ENCODE results near the gene RPL39.
"Not testable (repeated sequence)": the region's sequence is repeated elsewhere in the genome, so short reads cannot be mapped to it uniquely, and the experiment has no call there.

Gene RPL39

DNA sequence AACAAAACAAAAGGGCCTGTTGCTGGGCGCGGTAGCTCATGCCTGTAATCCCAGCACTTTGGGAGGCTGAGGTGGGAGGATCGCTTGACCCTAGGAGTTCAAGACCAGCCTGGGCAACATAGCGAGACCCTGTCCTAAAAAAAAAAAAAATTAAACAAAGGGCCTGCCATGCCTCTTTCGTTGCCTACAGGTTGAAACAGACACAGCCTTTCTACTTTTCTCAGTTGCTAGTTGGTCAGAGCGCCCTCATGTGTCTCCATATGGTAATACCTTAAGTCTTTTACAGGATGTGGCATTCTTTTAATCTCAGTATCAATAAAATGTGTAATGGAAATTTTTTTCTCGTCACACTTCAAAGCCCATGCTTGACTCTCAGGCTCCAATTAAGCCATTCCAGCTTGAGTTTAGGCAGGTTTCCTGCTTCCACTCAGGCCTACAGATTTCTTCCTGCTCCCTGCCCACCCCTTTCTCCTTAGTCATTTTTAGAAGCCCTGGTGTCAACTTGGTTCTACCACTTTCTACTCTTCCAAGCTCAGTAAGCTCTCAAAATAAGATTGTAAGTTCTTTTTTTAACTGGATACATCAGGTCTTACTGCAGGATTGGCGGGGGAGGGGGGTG is 37.7 kb downstream of the RPL39 start:
- no peak overlapping the region for H3K27ac ChIP-seq

DNA sequence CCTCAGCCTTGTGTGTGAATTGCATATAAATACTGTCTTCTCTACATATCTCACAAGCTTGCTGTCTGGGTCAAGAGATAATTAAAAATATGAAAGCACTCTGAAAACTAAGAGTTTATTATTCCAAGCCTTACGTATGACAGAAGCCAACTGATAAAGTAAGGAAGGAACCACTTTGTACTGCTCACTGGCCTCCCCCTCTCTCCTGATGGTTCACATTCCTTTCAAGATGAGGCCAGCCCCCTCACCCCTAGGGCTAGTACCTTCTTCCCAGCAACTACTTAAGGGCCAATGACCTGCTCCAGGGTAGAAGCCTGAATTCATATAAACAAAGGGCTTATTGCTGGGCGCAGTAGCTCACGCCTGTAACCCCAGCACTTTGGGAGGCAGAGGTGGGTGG is 38.4 kb downstream of the RPL39 start:
- Histone ChIP-seq H3K27me3 (replicated peaks) (no peaks in the 10 kb centered on the region), H3K4me3 (ENCODE audit: low read depth, low read length) (no peak overlapping the region), H3K36me3 (replicated peaks) (no peaks in the 10 kb centered on the region), H3K27ac (no peak overlapping the region)
- TF ChIP-seq, protein P1, sequence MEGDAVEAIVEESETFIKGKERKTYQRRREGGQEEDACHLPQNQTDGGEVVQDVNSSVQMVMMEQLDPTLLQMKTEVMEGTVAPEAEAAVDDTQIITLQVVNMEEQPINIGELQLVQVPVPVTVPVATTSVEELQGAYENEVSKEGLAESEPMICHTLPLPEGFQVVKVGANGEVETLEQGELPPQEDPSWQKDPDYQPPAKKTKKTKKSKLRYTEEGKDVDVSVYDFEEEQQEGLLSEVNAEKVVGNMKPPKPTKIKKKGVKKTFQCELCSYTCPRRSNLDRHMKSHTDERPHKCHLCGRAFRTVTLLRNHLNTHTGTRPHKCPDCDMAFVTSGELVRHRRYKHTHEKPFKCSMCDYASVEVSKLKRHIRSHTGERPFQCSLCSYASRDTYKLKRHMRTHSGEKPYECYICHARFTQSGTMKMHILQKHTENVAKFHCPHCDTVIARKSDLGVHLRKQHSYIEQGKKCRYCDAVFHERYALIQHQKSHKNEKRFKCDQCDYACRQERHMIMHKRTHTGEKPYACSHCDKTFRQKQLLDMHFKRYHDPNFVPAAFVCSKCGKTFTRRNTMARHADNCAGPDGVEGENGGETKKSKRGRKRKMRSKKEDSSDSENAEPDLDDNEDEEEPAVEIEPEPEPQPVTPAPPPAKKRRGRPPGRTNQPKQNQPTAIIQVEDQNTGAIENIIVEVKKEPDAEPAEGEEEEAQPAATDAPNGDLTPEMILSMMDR (IDR thresholded peaks at IDR 0.05; ENCODE audit: low read depth, low read length, missing control alignments), result no peak
- no peak for DNase-seq
- in situ Hi-C loops (cut with HindIII; ENCODE audit: low pct_ligation_motif_present, low sequenced_read_pairs), result no loop called here

More for the DNA sequence above, 37.7 kb downstream of the RPL39 start:
- TF ChIP-seq, protein P1 (IDR thresholded peaks at IDR 0.05; ENCODE audit: low read depth, low read length, missing control alignments), result peak; percentile 50
- H3K4me3 ChIP-seq (ENCODE audit: low read depth, low read length), result no peak overlapping the region
- no peaks in the 10 kb centered on the region for H3K36me3 ChIP-seq (replicated peaks)
- in situ Hi-C loops (cut with HindIII; ENCODE audit: low pct_ligation_motif_present, low sequenced_read_pairs), result no loop called here
- DNase-seq, result peak; percentile 39
- no peaks in the 10 kb centered on the region for H3K27me3 ChIP-seq (replicated peaks)

DNA sequence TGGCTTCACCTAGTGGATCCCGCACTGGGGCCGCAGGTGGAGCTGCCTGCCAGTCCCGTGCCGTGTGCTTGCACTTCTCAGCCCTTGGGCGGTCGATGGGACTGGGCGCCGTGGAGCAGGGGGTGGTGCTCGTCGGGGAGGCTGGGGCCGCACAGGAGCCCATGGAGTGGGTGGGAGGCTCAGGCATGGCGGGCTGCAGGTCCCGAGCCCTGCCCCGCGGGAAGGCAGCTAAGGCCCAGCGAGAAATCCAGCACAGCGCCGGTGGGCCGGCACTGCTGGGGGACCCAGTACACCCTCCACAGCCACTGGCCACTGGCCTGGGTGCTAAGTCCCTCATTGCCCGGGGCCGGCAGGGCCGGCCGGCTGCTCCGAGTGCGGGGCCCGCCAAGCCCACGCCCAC is 40.7 kb downstream of the RPL39 start:
- H3K27me3 ChIP-seq (replicated peaks); DNase-seq; in situ Hi-C loops (cut with HindIII; ENCODE audit: low pct_ligation_motif_present, low sequenced_read_pairs); H3K27ac ChIP-seq; H3K36me3 ChIP-seq (replicated peaks); H3K4me3 ChIP-seq (ENCODE audit: low read depth, low read length): not testable (repeated sequence)

DNA sequence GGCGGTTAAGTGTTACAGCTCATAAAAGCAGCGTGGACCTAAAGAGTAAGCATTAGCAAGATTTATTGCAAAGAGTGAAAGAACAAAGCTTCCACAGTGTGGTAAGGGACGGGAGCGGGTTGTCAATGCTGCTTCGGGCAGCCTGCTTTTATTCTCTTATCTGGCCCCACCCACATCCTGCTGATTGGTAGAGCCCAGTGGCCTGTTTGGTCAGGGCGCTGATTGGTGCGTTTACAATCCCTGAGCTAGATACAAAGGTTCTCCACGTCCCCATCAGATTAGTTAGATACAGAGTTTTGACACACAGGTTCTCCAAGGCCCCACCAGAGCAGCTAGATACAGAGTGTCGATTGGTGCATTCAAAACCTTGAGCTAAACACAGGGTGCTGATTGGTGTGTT is 41.3 kb downstream of the RPL39 start:
- H3K27ac ChIP-seq; H3K4me3 ChIP-seq (ENCODE audit: low read depth, low read length); H3K36me3 ChIP-seq (replicated peaks); in situ Hi-C loops (cut with HindIII; ENCODE audit: low pct_ligation_motif_present, low sequenced_read_pairs); DNase-seq; H3K27me3 ChIP-seq (replicated peaks): not testable (repeated sequence)

DNA sequence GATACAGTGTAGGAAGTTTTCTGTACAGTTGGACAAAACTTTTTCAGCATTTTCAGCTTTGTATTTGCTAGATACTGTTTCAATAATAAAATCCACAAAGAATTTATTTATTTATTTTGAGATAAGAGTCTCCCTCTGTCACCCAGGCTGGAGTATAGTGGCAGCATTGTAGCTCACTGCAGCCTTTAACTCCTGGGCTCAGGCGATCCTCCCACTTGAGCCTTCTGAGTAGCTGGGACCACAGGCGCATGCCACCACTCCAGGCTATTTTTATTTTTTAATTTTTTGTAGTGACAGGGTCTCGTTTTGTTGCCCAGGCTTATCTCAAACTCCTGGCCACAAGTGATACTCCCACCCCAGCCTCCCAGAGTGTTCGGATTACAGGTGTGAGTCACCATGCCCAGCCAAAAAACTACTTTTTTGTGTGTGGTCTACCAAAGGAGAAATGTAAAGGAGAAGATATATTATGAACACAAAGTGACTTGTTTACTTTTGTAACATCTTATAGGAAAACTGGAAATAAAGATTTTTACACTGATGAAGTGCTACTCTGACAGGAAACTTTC is 46.1 kb downstream of the RPL39 start:
- no peaks in the 10 kb centered on the region for H3K36me3 ChIP-seq (replicated peaks)
- H3K27me3 ChIP-seq (replicated peaks), result no peaks in the 10 kb centered on the region
- H3K27ac ChIP-seq, result no peak overlapping the region
- in situ Hi-C loops (cut with HindIII; ENCODE audit: low pct_ligation_motif_present, low sequenced_read_pairs), result no loop called here
- DNase-seq, result no peak
- no peak overlapping the region for H3K4me3 ChIP-seq (ENCODE audit: low read depth, low read length)
- TF ChIP-seq, protein P1 (IDR thresholded peaks at IDR 0.05; ENCODE audit: low read depth, low read length, missing control alignments), result no peak

DNA sequence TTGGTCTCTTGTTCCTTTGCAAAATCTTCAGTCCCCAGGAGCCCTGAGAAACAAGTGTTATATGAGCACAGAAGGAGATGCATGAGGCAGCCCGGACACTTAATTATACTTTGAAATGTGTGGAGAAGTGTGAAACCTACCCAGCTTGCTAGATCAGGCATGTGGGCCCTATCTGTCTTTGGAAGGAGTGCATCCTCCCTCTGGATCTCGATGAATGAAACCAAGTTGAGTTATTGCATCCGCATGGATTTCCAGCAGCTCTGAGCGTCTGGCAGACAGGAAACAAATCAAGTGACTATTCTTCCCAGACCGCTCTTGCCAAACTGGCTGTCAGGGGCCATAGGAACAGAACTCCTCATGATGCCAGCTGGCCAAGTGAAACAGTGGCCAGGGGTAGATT is 52.7 kb downstream of the RPL39 start:
- Histone ChIP-seq H3K27ac (no peak overlapping the region), H3K36me3 (replicated peaks) (no peaks in the 10 kb centered on the region), H3K27me3 (replicated peaks) (no peaks in the 10 kb centered on the region), H3K4me3 (ENCODE audit: low read depth, low read length) (no peak overlapping the region)
- no peak for DNase-seq
- in situ Hi-C loops (cut with HindIII; ENCODE audit: low pct_ligation_motif_present, low sequenced_read_pairs), result no loop called here
- TF ChIP-seq, protein P1 (IDR thresholded peaks at IDR 0.05; ENCODE audit: low read depth, low read length, missing control alignments), result no peak
